Liver (tissue), 3 donors: ENCODE measurements around the gene PMP22.

ENCODE experiments used
- EGR1 ChIP-seq, 2 donors: IDR thresholded peaks; 2 replicates each; pipeline ENCODE4 v1.6.1; 2016 to 2018; ENCODE audit warnings: antibody characterized with exemption in 2 of 2, low read depth in 2 of 2
- GABPA ChIP-seq, 2 donors: IDR thresholded peaks in 1 of 2; conservative IDR thresholded peaks in 1 of 2; 2 replicates each; pipeline ENCODE4 v1.6.1; 2016; ENCODE audit warnings: antibody characterized with exemption in 2 of 2, mild to moderate bottlenecking in 1 of 2, moderate library complexity in 1 of 2
- SP1 ChIP-seq: IDR thresholded peaks from 2 replicates; pipeline ENCODE4 v1.6.1; 2018; ENCODE audit warnings: antibody characterized with exemption, mild to moderate bottlenecking
- TAF1 ChIP-seq: conservative IDR thresholded peaks from 2 replicates; pipeline ENCODE4 v1.6.1; 2016; ENCODE audit warnings: antibody characterized with exemption, mild to moderate bottlenecking
- TF ChIP-seq, protein P1 (sequence below): fragments of 150-350 bp; IDR thresholded peaks from 2 replicates; pipeline ENCODE4 v1.5.1; 2017; ENCODE audit warnings: improper control_type of control experiment, low read depth, low read length; ENCODE audit not compliant: missing input control
- TF ChIP-seq, protein P2 (sequence below): IDR thresholded peaks from 2 replicates; pipeline ENCODE4 v1.6.1; 2016; ENCODE audit warnings: antibody characterized with exemption
- donor health status: healthy.
- donor health status: healthy.

DNA sequence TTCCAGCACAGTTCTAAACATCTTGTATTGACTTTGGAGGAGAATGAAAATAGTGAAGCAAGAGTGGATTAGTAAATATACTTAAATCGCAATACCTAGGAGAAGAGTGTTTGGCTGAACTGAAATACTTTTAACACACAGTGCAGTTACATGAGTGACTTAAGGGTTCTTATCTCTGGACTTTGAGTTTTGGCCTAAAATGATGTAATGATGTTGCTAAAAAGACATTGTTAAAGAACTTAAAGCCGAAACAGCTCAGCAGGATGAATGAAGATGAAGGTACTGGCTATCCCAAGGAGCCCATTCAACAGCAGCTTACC is 28.1 kb downstream of the PMP22 start:
- TF ChIP-seq GABPA (IDR thresholded peaks at IDR 0.05 in 1 of 2, conservative IDR thresholded peaks at IDR 0.05 in 1 of 2) (no peak), SP1 (no peak), EGR1 (IDR thresholded peaks at IDR 0.05; ENCODE audit: low read depth in 2 of 2) (no peak), TAF1 (no peak)
- TF ChIP-seq, protein P1, sequence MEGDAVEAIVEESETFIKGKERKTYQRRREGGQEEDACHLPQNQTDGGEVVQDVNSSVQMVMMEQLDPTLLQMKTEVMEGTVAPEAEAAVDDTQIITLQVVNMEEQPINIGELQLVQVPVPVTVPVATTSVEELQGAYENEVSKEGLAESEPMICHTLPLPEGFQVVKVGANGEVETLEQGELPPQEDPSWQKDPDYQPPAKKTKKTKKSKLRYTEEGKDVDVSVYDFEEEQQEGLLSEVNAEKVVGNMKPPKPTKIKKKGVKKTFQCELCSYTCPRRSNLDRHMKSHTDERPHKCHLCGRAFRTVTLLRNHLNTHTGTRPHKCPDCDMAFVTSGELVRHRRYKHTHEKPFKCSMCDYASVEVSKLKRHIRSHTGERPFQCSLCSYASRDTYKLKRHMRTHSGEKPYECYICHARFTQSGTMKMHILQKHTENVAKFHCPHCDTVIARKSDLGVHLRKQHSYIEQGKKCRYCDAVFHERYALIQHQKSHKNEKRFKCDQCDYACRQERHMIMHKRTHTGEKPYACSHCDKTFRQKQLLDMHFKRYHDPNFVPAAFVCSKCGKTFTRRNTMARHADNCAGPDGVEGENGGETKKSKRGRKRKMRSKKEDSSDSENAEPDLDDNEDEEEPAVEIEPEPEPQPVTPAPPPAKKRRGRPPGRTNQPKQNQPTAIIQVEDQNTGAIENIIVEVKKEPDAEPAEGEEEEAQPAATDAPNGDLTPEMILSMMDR = no peak
- TF ChIP-seq, protein P2, sequence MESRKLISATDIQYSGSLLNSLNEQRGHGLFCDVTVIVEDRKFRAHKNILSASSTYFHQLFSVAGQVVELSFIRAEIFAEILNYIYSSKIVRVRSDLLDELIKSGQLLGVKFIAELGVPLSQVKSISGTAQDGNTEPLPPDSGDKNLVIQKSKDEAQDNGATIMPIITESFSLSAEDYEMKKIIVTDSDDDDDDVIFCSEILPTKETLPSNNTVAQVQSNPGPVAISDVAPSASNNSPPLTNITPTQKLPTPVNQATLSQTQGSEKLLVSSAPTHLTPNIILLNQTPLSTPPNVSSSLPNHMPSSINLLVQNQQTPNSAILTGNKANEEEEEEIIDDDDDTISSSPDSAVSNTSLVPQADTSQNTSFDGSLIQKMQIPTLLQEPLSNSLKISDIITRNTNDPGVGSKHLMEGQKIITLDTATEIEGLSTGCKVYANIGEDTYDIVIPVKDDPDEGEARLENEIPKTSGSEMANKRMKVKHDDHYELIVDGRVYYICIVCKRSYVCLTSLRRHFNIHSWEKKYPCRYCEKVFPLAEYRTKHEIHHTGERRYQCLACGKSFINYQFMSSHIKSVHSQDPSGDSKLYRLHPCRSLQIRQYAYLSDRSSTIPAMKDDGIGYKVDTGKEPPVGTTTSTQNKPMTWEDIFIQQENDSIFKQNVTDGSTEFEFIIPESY = no peak
